Measurements from ENCODE around the gene NCS1.

GRCh38 chr9:130284690-130285089 lies 112.5 kb downstream of the NCS1 start:
- no peak for TF ChIP-seq CTCF (IDR thresholded peaks at IDR 0.05)
- TF ChIP-seq EP300 (IDR thresholded peaks at IDR 0.05) = no peak
- TF ChIP-seq POLR2A (IDR thresholded peaks at IDR 0.05; ENCODE audit: low read depth) = no peak

Measured in esophagus muscularis mucosa (tissue), 4 donors.